Astrocyte of the spinal cord (primary cell): ENCODE results near the gene EIF5A2.

Experiments used
- DNase-seq: peaks from one replicate; pipeline ENCODE4 v3.0.0; 2011; ENCODE audit warnings: low read depth, low spot score
- H3K4me3 ChIP-seq: 2 replicates; pipeline ENCODE4 v1.5.1; 2011; ENCODE audit warnings: low read depth, mild to moderate bottlenecking, low read length, moderate library complexity
- in situ Hi-C: cut with HindIII; loops from 2 replicates; pipeline ENCODE4 v1.10.0; 2017; ENCODE audit warnings: low sequenced_read_pairs
- TF ChIP-seq, protein P1 (sequence below): IDR thresholded peaks from 2 replicates; pipeline ENCODE4 v1.5.1; 2012; ENCODE audit warnings: low read depth, mild to moderate bottlenecking, low read length, inconsistent platforms

The EIF5A2 gene

DNA sequence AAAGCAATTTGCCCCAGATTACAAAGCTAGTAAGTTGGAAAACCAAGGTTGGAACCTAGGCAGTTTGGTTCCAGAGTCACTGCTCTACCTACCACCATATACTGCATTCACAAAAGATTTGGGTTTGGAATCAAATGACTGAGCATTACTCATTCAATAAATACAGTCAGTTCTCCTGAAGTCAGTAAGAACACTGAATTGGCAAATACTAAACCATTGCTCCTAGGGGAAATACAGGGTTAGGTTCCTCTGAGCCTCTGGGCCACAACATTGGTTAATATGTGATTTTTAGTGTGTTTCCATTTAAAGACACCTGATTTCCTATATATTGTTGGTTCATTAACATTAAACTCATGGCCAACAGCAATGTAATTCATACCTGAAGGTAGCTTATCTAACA, 2.1 kb upstream of the EIF5A2 start:
- no peak overlapping the region for H3K4me3 ChIP-seq
- TF ChIP-seq, protein P1, sequence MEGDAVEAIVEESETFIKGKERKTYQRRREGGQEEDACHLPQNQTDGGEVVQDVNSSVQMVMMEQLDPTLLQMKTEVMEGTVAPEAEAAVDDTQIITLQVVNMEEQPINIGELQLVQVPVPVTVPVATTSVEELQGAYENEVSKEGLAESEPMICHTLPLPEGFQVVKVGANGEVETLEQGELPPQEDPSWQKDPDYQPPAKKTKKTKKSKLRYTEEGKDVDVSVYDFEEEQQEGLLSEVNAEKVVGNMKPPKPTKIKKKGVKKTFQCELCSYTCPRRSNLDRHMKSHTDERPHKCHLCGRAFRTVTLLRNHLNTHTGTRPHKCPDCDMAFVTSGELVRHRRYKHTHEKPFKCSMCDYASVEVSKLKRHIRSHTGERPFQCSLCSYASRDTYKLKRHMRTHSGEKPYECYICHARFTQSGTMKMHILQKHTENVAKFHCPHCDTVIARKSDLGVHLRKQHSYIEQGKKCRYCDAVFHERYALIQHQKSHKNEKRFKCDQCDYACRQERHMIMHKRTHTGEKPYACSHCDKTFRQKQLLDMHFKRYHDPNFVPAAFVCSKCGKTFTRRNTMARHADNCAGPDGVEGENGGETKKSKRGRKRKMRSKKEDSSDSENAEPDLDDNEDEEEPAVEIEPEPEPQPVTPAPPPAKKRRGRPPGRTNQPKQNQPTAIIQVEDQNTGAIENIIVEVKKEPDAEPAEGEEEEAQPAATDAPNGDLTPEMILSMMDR, result no peak

GRCh38 chr3:170909129-170909903, 879 bp upstream of the EIF5A2 start:
- no peak overlapping the region for H3K4me3 ChIP-seq
- peak; percentile 63 for DNase-seq
- in situ Hi-C loops, result no loop called here
- TF ChIP-seq, protein P1, result no peak

More for the DNA sequence above, 2.1 kb upstream of the EIF5A2 start:
- in situ Hi-C loops, result no loop called here
- DNase-seq, result no peak

- H3K4me3 ChIP-seq, result peak overlapping the region; percentile 78
- TF ChIP-seq, protein P1, result no peak
- peak; percentile 33 for DNase-seq
- in situ Hi-C loops, result no loop called here
These were observed 701 bp downstream of the EIF5A2 start for GRCh38 chr3:170907637-170908234.

DNA sequence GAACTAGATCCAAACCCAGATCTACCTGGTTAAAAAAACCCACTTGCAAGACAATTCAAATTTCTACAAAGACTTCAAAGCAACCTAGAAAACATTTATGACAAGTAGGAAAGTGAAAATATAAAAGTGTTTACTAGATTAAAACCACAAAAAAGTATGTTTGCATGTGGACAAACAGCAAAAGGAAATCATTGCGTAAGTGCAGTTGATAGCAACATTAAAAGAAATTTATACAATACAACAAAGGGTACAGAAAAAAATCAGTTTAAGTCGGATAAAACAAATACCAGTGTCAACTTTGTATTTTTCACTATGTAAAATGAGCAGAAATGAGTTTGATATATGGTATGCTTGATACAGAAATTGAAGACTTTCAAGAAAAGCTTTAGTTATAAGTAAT, 2.6 kb downstream of the EIF5A2 start:
- TF ChIP-seq, protein P1, result no peak
- DNase-seq, result no peak
- in situ Hi-C loops, result no loop called here
- no peak overlapping the region for H3K4me3 ChIP-seq

DNA sequence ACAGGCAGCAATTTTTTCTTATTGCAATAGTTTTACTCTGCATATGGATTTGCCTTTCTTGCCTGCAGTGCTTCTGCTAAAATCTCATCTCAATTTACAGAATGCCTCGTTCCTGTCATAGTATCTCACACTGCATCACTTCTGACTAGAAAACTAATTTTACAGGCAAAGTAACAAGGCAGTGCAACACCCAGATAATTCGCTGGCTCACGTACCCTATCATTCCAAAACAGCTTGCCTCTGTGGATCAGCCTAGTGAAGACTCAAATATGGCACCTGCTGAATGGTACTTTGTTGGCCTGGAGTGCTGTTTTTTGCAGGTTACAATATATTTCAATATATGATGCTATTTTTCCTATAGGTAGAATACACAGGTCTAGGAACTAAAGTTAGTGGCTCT, 5.3 kb downstream of the EIF5A2 start:
- TF ChIP-seq, protein P1, result no peak
- no peak overlapping the region for H3K4me3 ChIP-seq
- in situ Hi-C loops, result no loop called here
- DNase-seq, result no peak

DNA sequence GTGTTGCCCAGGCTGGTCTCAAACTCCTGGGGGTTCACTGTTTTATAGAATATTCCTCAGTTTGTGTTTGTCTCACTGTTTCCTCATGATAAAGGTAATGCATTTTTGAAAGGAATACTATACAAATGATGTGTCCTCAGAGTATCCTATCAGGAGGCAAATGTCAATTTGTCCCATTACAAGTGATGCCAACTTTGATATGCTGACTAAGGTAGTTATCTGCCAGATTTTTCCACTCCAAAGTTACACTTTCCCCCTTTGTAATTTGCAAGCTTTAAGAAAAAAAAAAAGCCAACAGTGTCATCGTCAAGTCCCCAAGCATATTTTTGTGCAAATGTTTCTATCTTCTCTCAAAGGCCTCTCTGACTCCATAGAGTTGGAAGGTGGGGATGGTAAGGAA, 9.0 kb downstream of the EIF5A2 start:
- in situ Hi-C loops, result no loop called here
- TF ChIP-seq, protein P1, result no peak
- no peak for DNase-seq
- no peak overlapping the region for H3K4me3 ChIP-seq
